OCI-LY1 (cell line): ENCODE measurements around the gene UNC5B.

Source experiments
- EZH2 ChIP-seq: fragments of 200-600 bp; sonication (generic), shearing (Covaris generic); IDR thresholded peaks from 2 replicates; pipeline ENCODE4 v1.8.0; 2017; ENCODE audit warnings: borderline replicate concordance, mixed run types, mild to moderate bottlenecking, antibody characterized with exemption, low read length, moderate library complexity, mixed read lengths
- TF ChIP-seq, protein P1 (sequence below): fragments of 200-600 bp; sonication (generic), shearing (Covaris generic); IDR thresholded peaks from 2 replicates; pipeline ENCODE4 v1.5.1; 2017; ENCODE audit warnings: mild to moderate bottlenecking, antibody characterized with exemption, low read length, moderate library complexity, mixed read lengths

DNA sequence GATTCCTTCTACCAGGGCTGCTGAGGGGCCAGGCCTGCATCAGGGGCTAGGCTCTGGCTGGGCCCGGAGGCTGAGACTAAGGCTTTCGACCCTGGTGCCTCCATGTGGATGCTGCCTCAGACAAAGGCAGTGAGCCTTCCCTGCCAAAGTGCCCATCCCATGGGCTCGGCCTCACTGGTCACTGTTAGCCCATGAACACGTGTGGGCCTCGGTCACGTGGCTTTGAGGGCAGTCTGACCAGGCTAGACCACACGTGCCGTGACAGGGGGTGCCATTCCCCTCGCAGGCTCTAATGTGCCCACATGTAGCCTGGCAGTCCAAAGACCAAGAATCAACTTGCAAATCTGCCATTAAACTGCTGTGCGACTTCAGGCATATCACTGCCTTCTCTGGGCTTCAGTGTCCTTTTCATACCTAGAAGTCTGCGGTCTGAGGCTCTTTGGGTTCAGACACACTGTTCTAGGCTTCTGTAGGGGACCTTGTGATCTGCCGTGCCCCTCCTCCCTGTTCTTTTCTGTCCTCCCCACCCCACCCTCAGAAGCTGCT, 89.1 kb downstream of the UNC5B start:
- TF ChIP-seq, protein P1, sequence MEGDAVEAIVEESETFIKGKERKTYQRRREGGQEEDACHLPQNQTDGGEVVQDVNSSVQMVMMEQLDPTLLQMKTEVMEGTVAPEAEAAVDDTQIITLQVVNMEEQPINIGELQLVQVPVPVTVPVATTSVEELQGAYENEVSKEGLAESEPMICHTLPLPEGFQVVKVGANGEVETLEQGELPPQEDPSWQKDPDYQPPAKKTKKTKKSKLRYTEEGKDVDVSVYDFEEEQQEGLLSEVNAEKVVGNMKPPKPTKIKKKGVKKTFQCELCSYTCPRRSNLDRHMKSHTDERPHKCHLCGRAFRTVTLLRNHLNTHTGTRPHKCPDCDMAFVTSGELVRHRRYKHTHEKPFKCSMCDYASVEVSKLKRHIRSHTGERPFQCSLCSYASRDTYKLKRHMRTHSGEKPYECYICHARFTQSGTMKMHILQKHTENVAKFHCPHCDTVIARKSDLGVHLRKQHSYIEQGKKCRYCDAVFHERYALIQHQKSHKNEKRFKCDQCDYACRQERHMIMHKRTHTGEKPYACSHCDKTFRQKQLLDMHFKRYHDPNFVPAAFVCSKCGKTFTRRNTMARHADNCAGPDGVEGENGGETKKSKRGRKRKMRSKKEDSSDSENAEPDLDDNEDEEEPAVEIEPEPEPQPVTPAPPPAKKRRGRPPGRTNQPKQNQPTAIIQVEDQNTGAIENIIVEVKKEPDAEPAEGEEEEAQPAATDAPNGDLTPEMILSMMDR, result no peak
- no peak for TF ChIP-seq EZH2
